Naive thymus-derived CD8-positive, alpha-beta T cell (primary cell): Measurements from ENCODE around the gene MYORG. TPM values are rescaled to one million over a fixed set of nuclear protein-coding genes. Genes with fewer than 3 reads are reported as not detected.

Source experiments
- ATAC-seq, 2 donors: fragments of 150-1000 bp; cut with Tn5 transposase in 1 of 2; sonication (Bioruptor Pico), chemical (Tn5 transposase) in 1 of 2; 1 replicate in 1 of 2; 2 replicates in 1 of 2; pipeline ENCODE4 v1.10.0; 2021; ENCODE audit warnings: mild to moderate bottlenecking in 2 of 2, moderate library complexity in 2 of 2
- POLR2A ChIA-PET: fragments of 350-600 bp; sonication (Branson Sonifier 250); formaldehyde crosslinking; loops from one replicate; lab custom pipeline; 2021; ENCODE audit warnings: antibody characterized with exemption; lab: Charles Lee
- DNase-seq, 10 donors: peaks; one replicate each; pipeline versions ENCODE4 v3.0.0 to v3.0.0-alpha.2; 2020 to 2022
- H3K27ac Mint-ChIP-seq, 10 donors: one replicate each; pipeline ENCODE4 v1.8.0; 2020 to 2022; ENCODE audit warnings: mild to moderate bottlenecking in 10 of 10, mixed read lengths in 10 of 10, moderate library complexity in 4 of 10, inconsistent platforms in 1 of 10
- H3K27me3 Mint-ChIP-seq, 5 donors: one replicate each; pipeline ENCODE4 v1.8.0; 2021 to 2022; ENCODE audit warnings: mixed read lengths in 5 of 5
- H3K36me3 Mint-ChIP-seq, 3 donors: one replicate each; pipeline ENCODE4 v1.8.0; 2020 to 2022; ENCODE audit warnings: mixed read lengths in 3 of 3, mild to moderate bottlenecking in 2 of 3, inconsistent platforms in 1 of 3
- H3K4me1 Mint-ChIP-seq, 4 donors: one replicate each; pipeline ENCODE4 v1.8.0; 2021 to 2022; ENCODE audit warnings: mixed read lengths in 4 of 4
- H3K4me3 Mint-ChIP-seq, 10 donors: one replicate each; pipeline ENCODE4 v1.8.0; 2020 to 2022; ENCODE audit warnings: mild to moderate bottlenecking in 10 of 10, mixed read lengths in 10 of 10, moderate library complexity in 6 of 10, inconsistent platforms in 1 of 10
- H3K9me3 Mint-ChIP-seq, 9 donors: one replicate each; pipeline ENCODE4 v1.8.0; 2020 to 2022; ENCODE audit warnings: mixed read lengths in 9 of 9, mild to moderate bottlenecking in 3 of 9, inconsistent platforms in 1 of 9, moderate library complexity in 1 of 9
- polyA plus RNA-seq, 3 donors: library from polyadenylated mRNA; unstranded; fragments of 300-500 nt; fragmentation: Illumina TruSeq; gene quantifications; one replicate each; pipeline ENCODE4 v1.2.3, GENCODE V29; 2021
- total RNA-seq, 8 experiments: library from RNA in 2 of 8; stranded (reverse) in 2 of 8; gene quantifications; one replicate each; pipeline ENCODE4 v1.2.3 and lab custom pipeline; 2021 to 2026

The MYORG gene
- total and polyA plus RNA-seq, 5 experiments from 2014 or later: 0.17 to 1.5 (median 0.39) TPM

- peak overlapping the region in 9 of 10 donors; percentile 72 to 93 (median 88) for H3K27ac Mint-ChIP-seq
- H3K4me3 Mint-ChIP-seq: peak overlapping the region; percentile 75 to 97 (median 90)
- no peaks in the 10 kb centered on the region for H3K36me3 Mint-ChIP-seq
- H3K27me3 Mint-ChIP-seq: no peaks in the 10 kb centered on the region
- H3K9me3 Mint-ChIP-seq: no peaks in the 10 kb centered on the region
- peaks cover 28 to 49% (median 41%) of the 10 kb centered on the region in 4 donors for H3K4me1 Mint-ChIP-seq
- ATAC-seq (peak in 1 of 2 donors; percentile 3), DNase-seq (peak in 7 of 10 donors; percentile 35 to 74 (median 48))
- POLR2A ChIA-PET: interaction anchor here (0.6 to 1.7 kb wide), 5 partner anchors 11 to 1775 kb away, joined by 3 to 4 read pairs (median 3); no protein-coding TSS in a partner anchor
These were observed 4.6 kb upstream of the MYORG start for GRCh38 chr9:34381323-34381722.

- peak overlapping the region; percentile 75 to 97 (median 90) for H3K4me3 Mint-ChIP-seq
- H3K4me1 Mint-ChIP-seq: peaks cover 32 to 55% (median 47%) of the 10 kb centered on the region in 4 donors
- POLR2A ChIA-PET: interaction anchor here (0.6 to 2.7 kb wide), 12 partner anchors 12 to 1775 kb away, joined by 3 to 22 read pairs (median 3); partner anchors contain the start of genes UBAP1 and UBE2R2
- H3K27me3 Mint-ChIP-seq: no peaks in the 10 kb centered on the region
- peak overlapping the region; percentile 32 to 96 (median 88) for H3K27ac Mint-ChIP-seq
- H3K36me3 Mint-ChIP-seq: no peaks in the 10 kb centered on the region
- DNase-seq: peak; percentile 51 to 84 (median 76)
- H3K9me3 Mint-ChIP-seq: no peaks in the 10 kb centered on the region
- peak; percentile 47 to 60 for ATAC-seq
These were observed 4.0 kb upstream of the MYORG start for GRCh38 chr9:34380511-34381315.

GRCh38 chr9:34380034-34380510 is 3.4 kb upstream of the MYORG start:
- H3K4me3 Mint-ChIP-seq: peak overlapping the region; percentile 75 to 97 (median 90)
- no peaks in the 10 kb centered on the region for H3K9me3 Mint-ChIP-seq
- POLR2A ChIA-PET: interaction anchor here (0.9 to 2.7 kb wide), 10 partner anchors 42 to 564 kb away, joined by 3 to 22 read pairs (median 3); partner anchors contain the start of genes UBAP1 and UBE2R2
- ATAC-seq (no peak), DNase-seq (no peak)
- peaks cover 32 to 62% (median 53%) of the 10 kb centered on the region in 4 donors for H3K4me1 Mint-ChIP-seq
- no peaks in the 10 kb centered on the region for H3K36me3 Mint-ChIP-seq
- peak overlapping the region in 9 of 10 donors; percentile 32 to 96 (median 88) for H3K27ac Mint-ChIP-seq
- H3K27me3 Mint-ChIP-seq: no peaks in the 10 kb centered on the region

GRCh38 chr9:34379334-34380033 is 2.8 kb upstream of the MYORG start:
- POLR2A ChIA-PET: interaction anchor here (0.6 to 2.7 kb wide), 12 partner anchors 44 to 563 kb away, joined by 3 to 22 read pairs (median 3); partner anchors contain the start of genes DCAF12 and UBE2R2
- no peaks in the 10 kb centered on the region for H3K9me3 Mint-ChIP-seq
- H3K27ac Mint-ChIP-seq: peak overlapping the region; percentile 39 to 96 (median 88)
- peak; percentile 77 to 93 (median 88) for DNase-seq
- peak; percentile 28 to 29 for ATAC-seq
- no peaks in the 10 kb centered on the region for H3K27me3 Mint-ChIP-seq
- no peaks in the 10 kb centered on the region for H3K36me3 Mint-ChIP-seq
- peak overlapping the region; percentile 75 to 97 (median 90) for H3K4me3 Mint-ChIP-seq
- H3K4me1 Mint-ChIP-seq: peaks cover 32 to 62% (median 53%) of the 10 kb centered on the region in 4 donors

GRCh38 chr9:34378376-34379060 is 1.8 kb upstream of the MYORG start:
- Mint-ChIP-seq H3K27ac (peak overlapping the region in 4 of 10 donors; percentile 12 to 96 (median 66)), H3K4me3 (peak overlapping the region in 9 of 10 donors; percentile 33 to 87 (median 43)), H3K27me3 (no peaks in the 10 kb centered on the region), H3K4me1 (peaks cover 30 to 62% (median 53%) of the 10 kb centered on the region in 4 donors), H3K36me3 (no peaks in the 10 kb centered on the region), H3K9me3 (no peaks in the 10 kb centered on the region)
- ATAC-seq (no peak), DNase-seq (no peak)
- POLR2A ChIA-PET: interaction anchor here (0.6 to 3.6 kb wide), 11 partner anchors 28 to 562 kb away, joined by 3 to 27 read pairs (median 4); partner anchors contain the start of genes DCAF12, KIF24, NUDT2 and UBE2R2

- Mint-ChIP-seq H3K4me3 (peak overlapping the region; percentile 83 to 95 (median 93)), H3K27me3 (no peaks in the 10 kb centered on the region), H3K4me1 (peaks cover 30 to 56% (median 51%) of the 10 kb centered on the region in 4 donors), H3K36me3 (no peaks in the 10 kb centered on the region), H3K9me3 (no peaks in the 10 kb centered on the region), H3K27ac (peak overlapping the region in 1 of 10 donors; percentile 29)
- POLR2A ChIA-PET: interaction anchor here (0.6 to 3.6 kb wide), 4 partner anchors 11 to 564 kb away, joined by 3 to 27 read pairs (median 8); partner anchors contain the start of genes KIF24 and NUDT2
- DNase-seq (peak in 1 of 10 donors; percentile 64), ATAC-seq (no peak)
These were observed 677 bp upstream of the MYORG start for GRCh38 chr9:34377404-34377746.

GRCh38 chr9:34375901-34376595 is 650 bp downstream of the MYORG start:
- ATAC-seq (peak; percentile 10 to 18), DNase-seq (peak in 8 of 10 donors; percentile 27 to 76 (median 45))
- peak overlapping the region; percentile 83 to 95 (median 93) for H3K4me3 Mint-ChIP-seq
- H3K9me3 Mint-ChIP-seq: no peaks in the 10 kb centered on the region
- POLR2A ChIA-PET: interaction anchor here (1.3 to 3.6 kb wide), 4 partner anchors 45 to 327 kb away, joined by 4 to 27 read pairs (median 8); partner anchors contain the start of genes KIF24, NUDT2, UBAP1 and UBAP2
- no peaks in the 10 kb centered on the region for H3K36me3 Mint-ChIP-seq
- peak overlapping the region; percentile 36 to 92 (median 80) for H3K27ac Mint-ChIP-seq
- peaks cover 26 to 47% (median 43%) of the 10 kb centered on the region in 4 donors for H3K4me1 Mint-ChIP-seq
- no peaks in the 10 kb centered on the region for H3K27me3 Mint-ChIP-seq

- Mint-ChIP-seq H3K4me3 (peak overlapping the region; percentile 69 to 95 (median 93)), H3K9me3 (no peaks in the 10 kb centered on the region), H3K4me1 (peaks cover 23 to 37% (median 33%) of the 10 kb centered on the region in 4 donors), H3K27me3 (no peaks in the 10 kb centered on the region), H3K36me3 (no peaks in the 10 kb centered on the region), H3K27ac (peak overlapping the region in 8 of 10 donors; percentile 30 to 92 (median 72))
- ATAC-seq (no peak), DNase-seq (no peak)
- POLR2A ChIA-PET: interaction anchor here (3.6 kb wide), 1 partner anchor 43 kb away, joined by 27 read pairs; the partner anchor contains the start of genes KIF24 and NUDT2
These were observed 1.7 kb downstream of the MYORG start for GRCh38 chr9:34374905-34375552.

- Mint-ChIP-seq H3K4me3 (peak overlapping the region in 1 of 10 donors; percentile 25), H3K9me3 (no peaks in the 10 kb centered on the region), H3K27me3 (no peaks in the 10 kb centered on the region), H3K36me3 (peaks cover 0 to 2% (median 0%) of the 10 kb centered on the region in 3 donors), H3K4me1 (peaks cover 18 to 30% (median 27%) of the 10 kb centered on the region in 4 donors), H3K27ac (peak overlapping the region in 3 of 10 donors; percentile 3 to 22 (median 3))
- POLR2A ChIA-PET: interaction anchor here (0.6 kb wide), 2 partner anchors 106 to 336 kb away, joined by 4 read pairs; no protein-coding TSS in a partner anchor
- no peak for ATAC-seq
- DNase-seq: no peak
These were observed 2.4 kb downstream of the MYORG start for GRCh38 chr9:34374339-34374738.

GRCh38 chr9:34373749-34374148 is 2.9 kb downstream of the MYORG start:
- Mint-ChIP-seq H3K9me3 (no peaks in the 10 kb centered on the region), H3K27me3 (no peaks in the 10 kb centered on the region), H3K4me1 (peaks cover 15 to 26% (median 23%) of the 10 kb centered on the region in 4 donors), H3K27ac (no peak overlapping the region), H3K4me3 (no peak overlapping the region), H3K36me3 (peaks cover 0 to 2% (median under 1%) of the 10 kb centered on the region in 3 donors)
- no peak for DNase-seq
- POLR2A ChIA-PET: interaction anchor here (0.6 kb wide), 1 partner anchor 105 kb away, joined by 4 read pairs; no protein-coding TSS in a partner anchor
- no peak for ATAC-seq
